ENCODE data around the gene GRAMD2B. TPM values are rescaled to one million over a fixed set of nuclear protein-coding genes. Genes with fewer than 3 reads are reported as not detected.
A peak's percentile ranks its signal among the peaks of the same experiment; 100 is the strongest.

Gene GRAMD2B
- total RNA-seq, 1 donor = 89.8 TPM

- H3K9me3 ChIP-seq (ENCODE audit: low read depth, low read length) = no peaks in the 10 kb centered on the region
- no peak overlapping the region for H3K27ac ChIP-seq (ENCODE audit: low read depth, low read length)
- H2AFZ ChIP-seq (ENCODE audit: low read length) = no peak overlapping the region
- H3K4me2 ChIP-seq (ENCODE audit: insufficient read depth, low read length) = no peak overlapping the region
- H3K79me2 ChIP-seq (ENCODE audit: insufficient read depth, low read length) = peaks cover 76% of the 10 kb centered on the region
- H3K4me1 ChIP-seq (ENCODE audit: insufficient read depth, low read length) = peaks cover 7% of the 10 kb centered on the region
- peaks cover 42% of the 10 kb centered on the region for H3K36me3 ChIP-seq (ENCODE audit: insufficient read depth, low read length)
- H4K20me1 ChIP-seq (ENCODE audit: insufficient read depth, low read length) = peaks cover 2% of the 10 kb centered on the region
- no peaks in the 10 kb centered on the region for H3K27me3 ChIP-seq (ENCODE audit: insufficient read depth, low read length)
- DNase-seq (ENCODE audit: insufficient read length, low spot score, missing footprints) = peak; percentile 55
- no peak overlapping the region for H3K4me3 ChIP-seq (ENCODE audit: insufficient read depth, low read length)
- TF ChIP-seq CTCF (IDR thresholded peaks at IDR 0.05; ENCODE audit: extremely low read depth, low read depth, low read length) = no peak
These were observed 37.8 kb downstream of the GRAMD2B start for GRCh38 chr5:126460977-126461376.

- H2AFZ ChIP-seq (ENCODE audit: low read length) = no peak overlapping the region
- H3K79me2 ChIP-seq (ENCODE audit: insufficient read depth, low read length) = peaks cover 70% of the 10 kb centered on the region
- peaks cover 2% of the 10 kb centered on the region for H4K20me1 ChIP-seq (ENCODE audit: insufficient read depth, low read length)
- DNase-seq (ENCODE audit: insufficient read length, low spot score, missing footprints) = no peak
- H3K4me3 ChIP-seq (ENCODE audit: insufficient read depth, low read length) = no peak overlapping the region
- H3K36me3 ChIP-seq (ENCODE audit: insufficient read depth, low read length) = peaks cover 45% of the 10 kb centered on the region
- no peak for TF ChIP-seq CTCF (IDR thresholded peaks at IDR 0.05; ENCODE audit: extremely low read depth, low read depth, low read length)
- no peaks in the 10 kb centered on the region for H3K27me3 ChIP-seq (ENCODE audit: insufficient read depth, low read length)
- H3K4me1 ChIP-seq (ENCODE audit: insufficient read depth, low read length) = peaks cover 7% of the 10 kb centered on the region
- no peak overlapping the region for H3K27ac ChIP-seq (ENCODE audit: low read depth, low read length)
- no peak overlapping the region for H3K4me2 ChIP-seq (ENCODE audit: insufficient read depth, low read length)
- H3K9me3 ChIP-seq (ENCODE audit: low read depth, low read length) = no peaks in the 10 kb centered on the region
These were observed 38.6 kb downstream of the GRAMD2B start for GRCh38 chr5:126461838-126462237.

GRCh38 chr5:126462239-126463014 lies 39.2 kb downstream of the GRAMD2B start:
- H3K36me3 ChIP-seq (ENCODE audit: insufficient read depth, low read length) = peaks cover 48% of the 10 kb centered on the region
- DNase-seq (ENCODE audit: insufficient read length, low spot score, missing footprints) = peak; percentile 52
- peaks cover 67% of the 10 kb centered on the region for H3K79me2 ChIP-seq (ENCODE audit: insufficient read depth, low read length)

More at GRCh38 chr5:126462239-126463014, 39.2 kb downstream of the GRAMD2B start:
- Histone ChIP-seq H3K9me3 (ENCODE audit: low read depth, low read length) (no peaks in the 10 kb centered on the region), H3K27me3 (ENCODE audit: insufficient read depth, low read length) (no peaks in the 10 kb centered on the region), H2AFZ (ENCODE audit: low read length) (no peak overlapping the region), H4K20me1 (ENCODE audit: insufficient read depth, low read length) (peaks cover 2% of the 10 kb centered on the region), H3K4me1 (ENCODE audit: insufficient read depth, low read length) (peaks cover 7% of the 10 kb centered on the region), H3K4me2 (ENCODE audit: insufficient read depth, low read length) (no peak overlapping the region), H3K4me3 (ENCODE audit: insufficient read depth, low read length) (no peak overlapping the region), H3K27ac (ENCODE audit: low read depth, low read length) (peak overlapping the region; percentile 0)
- TF ChIP-seq CTCF (IDR thresholded peaks at IDR 0.05; ENCODE audit: extremely low read depth, low read depth, low read length) = no peak

All from osteoblast (primary cell).